ENCODE measurements around the gene UPK3BL1.
"Not testable (repeated sequence)": the region's sequence is repeated elsewhere in the genome, so short reads cannot be mapped to it uniquely, and the experiment has no call there.

GRCh38 chr7:102615930-102616329, 26.7 kb downstream of the UPK3BL1 start:
- not testable (repeated sequence) for TF ChIP-seq CTCF (IDR thresholded peaks at IDR 0.05); YY1 (IDR thresholded peaks at IDR 0.05; ENCODE audit: low read depth); POLR2AphosphoS5 (IDR thresholded peaks at IDR 0.05; ENCODE audit: low read depth, low read length); EP300 (IDR thresholded peaks at IDR 0.05; ENCODE audit: borderline replicate concordance in 1 of 2, low read depth in 1 of 2, low read length in 1 of 2); SIN3A (IDR thresholded peaks at IDR 0.05; ENCODE audit: borderline replicate concordance, low read depth, low read length); GABPA (IDR thresholded peaks at IDR 0.05; ENCODE audit: low read depth)

All from SK-N-SH (cell line).